KMS-11 (cell line): ENCODE measurements around the gene SLC38A2.
A peak's percentile ranks its signal among the peaks of the same experiment; 100 is the strongest.

Experiments
- H2AFZ ChIP-seq: fragments of 200-600 bp; sonication (generic); 2 replicates; pipeline ENCODE4 v1.6.1; 2016; ENCODE audit warnings: antibody characterized with exemption, mixed run types, low read depth
- H3K27ac ChIP-seq: fragments of 200-600 bp; sonication (generic); 2 replicates; pipeline ENCODE4 v1.6.1; 2016; ENCODE audit warnings: mild to moderate bottlenecking, mixed run types
- H3K27me3 ChIP-seq: fragments of 200-600 bp; sonication (generic); 2 replicates; pipeline ENCODE4 v1.6.1; 2017; ENCODE audit warnings: mild to moderate bottlenecking, low read depth, mixed run types, moderate library complexity; ENCODE audit not compliant: insufficient read depth
- H3K36me3 ChIP-seq: fragments of 200-600 bp; sonication (generic); 2 replicates; pipeline ENCODE4 v1.6.1; 2017; ENCODE audit warnings: mild to moderate bottlenecking, mixed run types; ENCODE audit not compliant: insufficient read depth
- H3K4me1 ChIP-seq: fragments of 200-600 bp; sonication (generic); 2 replicates; pipeline ENCODE4 v1.6.1; 2016; ENCODE audit warnings: mild to moderate bottlenecking, low read depth, mixed run types; ENCODE audit not compliant: poor library complexity, severe bottlenecking
- H3K4me2 ChIP-seq: fragments of 200-600 bp; sonication (generic); 2 replicates; pipeline ENCODE4 v1.7.0; 2016; ENCODE audit warnings: mild to moderate bottlenecking, mixed run types
- H3K4me3 ChIP-seq: fragments of 200-600 bp; sonication (generic); IDR thresholded peaks from 2 replicates; pipeline ENCODE4 v1.6.1; 2017; ENCODE audit warnings: low read depth, low read length, mixed read lengths; ENCODE audit not compliant: insufficient read depth
- H3K79me2 ChIP-seq: fragments of 200-600 bp; sonication (generic); 2 replicates; pipeline ENCODE4 v1.6.1; 2016; ENCODE audit warnings: low read depth, mixed run types; ENCODE audit not compliant: insufficient read depth
- H3K9ac ChIP-seq: fragments of 200-600 bp; sonication (generic); 2 replicates; pipeline ENCODE4 v1.6.1; 2016; ENCODE audit warnings: mild to moderate bottlenecking, mixed run types
- H4K20me1 ChIP-seq: fragments of 200-600 bp; sonication (generic); 2 replicates; pipeline ENCODE4 v1.6.1; 2016; ENCODE audit warnings: mild to moderate bottlenecking, mixed run types; ENCODE audit not compliant: insufficient read depth
- CTCF ChIP-seq: fragments of 200-600 bp; sonication (generic); conservative IDR thresholded peaks from 2 replicates; pipeline ENCODE4 v1.6.1; 2017; ENCODE audit warnings: low read depth, mild to moderate bottlenecking, antibody characterized with exemption, low read length, moderate library complexity, mixed read lengths

The SLC38A2 gene

GRCh38 chr12:46386360-46386867, 13.8 kb upstream of the SLC38A2 start:
- no peak for TF ChIP-seq CTCF
- peak overlapping the region; percentile 45; the same call in 1 of the 2 replicates for H3K9ac ChIP-seq
- H3K79me2 ChIP-seq = peaks cover 14% of the 10 kb centered on the region; the same call in 1 of the 2 replicates
- H3K4me3 ChIP-seq = no peak overlapping the region
- H3K36me3 ChIP-seq = no peaks in the 10 kb centered on the region
- no peaks in the 10 kb centered on the region for H3K27me3 ChIP-seq
- 0 out of 2 replicates have a peak overlapping the region, but pooled peaks have one; percentile 42 for H2AFZ ChIP-seq
- H4K20me1 ChIP-seq = no peaks in the 10 kb centered on the region
- peak overlapping the region; percentile 74 for H3K4me2 ChIP-seq
- H3K4me1 ChIP-seq = peaks cover 77% of the 10 kb centered on the region
- peak overlapping the region; percentile 76 for H3K27ac ChIP-seq

- H4K20me1 ChIP-seq = no peaks in the 10 kb centered on the region
- no peak overlapping the region for H2AFZ ChIP-seq
- no peak overlapping the region for H3K4me3 ChIP-seq
- H3K9ac ChIP-seq = no peak overlapping the region
- H3K27ac ChIP-seq = no peak overlapping the region
- no peaks in the 10 kb centered on the region for H3K27me3 ChIP-seq
- TF ChIP-seq CTCF = no peak
- H3K4me1 ChIP-seq = peaks cover 74% of the 10 kb centered on the region
- peaks cover 14% of the 10 kb centered on the region; the same call in 1 of the 2 replicates for H3K79me2 ChIP-seq
- H3K36me3 ChIP-seq = no peaks in the 10 kb centered on the region
- peak overlapping the region; percentile 83; the same call in 1 of the 2 replicates for H3K4me2 ChIP-seq
These were observed 12.9 kb upstream of the SLC38A2 start for GRCh38 chr12:46385438-46385837.

- Histone ChIP-seq H3K4me1 (peaks cover 66% of the 10 kb centered on the region), H3K9ac (peak overlapping the region; percentile 89), H3K4me3 (no peak overlapping the region), H3K27me3 (no peaks in the 10 kb centered on the region), H2AFZ (peak overlapping the region; percentile 36), H3K27ac (peak overlapping the region; percentile 88), H3K79me2 (peaks cover 14% of the 10 kb centered on the region; the same call in 1 of the 2 replicates), H3K4me2 (peak overlapping the region; percentile 83), H3K36me3 (no peaks in the 10 kb centered on the region), H4K20me1 (no peaks in the 10 kb centered on the region)
- no peak for TF ChIP-seq CTCF
These were observed 12.1 kb upstream of the SLC38A2 start for GRCh38 chr12:46384451-46385309.

- Histone ChIP-seq H3K4me2 (peak overlapping the region; percentile 83), H3K4me1 (peaks cover 58% of the 10 kb centered on the region), H2AFZ (peak overlapping the region; percentile 36), H4K20me1 (no peaks in the 10 kb centered on the region), H3K27me3 (no peaks in the 10 kb centered on the region), H3K4me3 (no peak overlapping the region), H3K79me2 (peaks cover 14% of the 10 kb centered on the region; the same call in 1 of the 2 replicates), H3K9ac (peak overlapping the region; percentile 89), H3K36me3 (no peaks in the 10 kb centered on the region), H3K27ac (peak overlapping the region; percentile 88)
- TF ChIP-seq CTCF = no peak
These were observed 11.3 kb upstream of the SLC38A2 start for GRCh38 chr12:46383654-46384450.
